ENCODE data around the gene TFEB.

DNA sequence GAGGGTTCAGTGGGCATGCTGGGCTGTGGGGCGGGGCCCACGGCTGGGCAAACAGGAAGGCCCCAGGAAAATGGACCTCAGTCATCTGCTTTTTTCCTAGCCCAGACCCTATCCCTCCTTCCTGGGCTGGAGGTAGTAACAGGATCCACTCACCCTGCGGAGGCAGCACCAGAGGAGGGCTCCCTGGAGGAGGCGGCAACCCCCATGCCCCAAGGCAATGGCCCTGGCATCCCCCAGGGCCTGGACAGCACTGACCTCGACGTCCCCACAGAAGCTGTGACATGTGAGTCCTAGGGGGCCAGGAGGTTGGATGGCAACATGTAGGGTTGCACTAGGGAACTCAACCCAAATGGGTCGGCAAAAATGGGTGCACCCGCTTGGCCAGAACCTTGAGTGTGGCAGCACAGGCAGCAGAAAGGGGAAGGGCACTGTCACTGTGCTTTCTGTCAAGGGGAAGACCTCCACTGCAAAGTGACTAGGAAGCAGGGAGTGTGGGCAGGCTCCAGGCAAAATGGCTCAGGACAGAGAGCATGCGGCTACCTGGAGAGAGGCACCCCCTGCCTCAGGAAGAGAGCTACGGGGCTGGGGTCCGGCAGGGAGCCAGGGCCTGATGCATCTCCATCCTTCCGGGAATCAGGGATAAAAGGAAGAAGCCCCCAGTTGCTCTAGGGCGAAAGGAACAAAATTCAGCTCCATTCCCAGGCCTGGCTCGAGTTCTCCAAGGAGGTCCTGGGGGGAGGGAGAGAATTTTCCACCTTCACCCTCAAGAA, 89.2 kb downstream of the TFEB start:
- TF ChIP-seq POLR2AphosphoS5 (IDR thresholded peaks at IDR 0.05; ENCODE audit: insufficient read depth, low read depth, low read length) (no peak), MAX (IDR thresholded peaks at IDR 0.05; ENCODE audit: insufficient read depth, insufficient read length) (no peak), POLR2A (IDR thresholded peaks at IDR 0.05; ENCODE audit: low read depth, low read length) (no peak), CTCF (IDR thresholded peaks at IDR 0.05; ENCODE audit: extremely low read depth in 1 of 2, insufficient read depth in 1 of 2, low read depth in 1 of 2, low read length in 2 of 2) (no peak), EZH2 (IDR thresholded peaks at IDR 0.05; ENCODE audit: borderline replicate concordance, low read depth, low read length, severe bottlenecking) (no peak), MYC (IDR thresholded peaks at IDR 0.05; ENCODE audit: low read depth, low read length) (no peak), JUN (IDR thresholded peaks at IDR 0.05; ENCODE audit: borderline replicate concordance, insufficient read depth, insufficient read length, low read depth) (no peak)

Data from endothelial cell of umbilical vein (primary cell).